DOHH2 (cell line): ENCODE results near the gene FAM149A.

Experiments used
- CTCF ChIP-seq: fragments of 200-600 bp; sonication (generic); IDR thresholded peaks from one replicate; pipeline ENCODE4 v1.5.1; 2014; ENCODE audit warnings: antibody characterized with exemption, mild to moderate bottlenecking, low read depth, low read length; ENCODE audit not compliant: poor library complexity, severe bottlenecking
- EZH2phosphoT487 ChIP-seq: fragments of 200-600 bp; sonication (generic); IDR thresholded peaks from 2 replicates; pipeline ENCODE4 v1.6.1; 2017; ENCODE audit warnings: borderline replicate concordance, mild to moderate bottlenecking, antibody characterized with exemption, low read length, moderate library complexity, mixed read lengths

DNA sequence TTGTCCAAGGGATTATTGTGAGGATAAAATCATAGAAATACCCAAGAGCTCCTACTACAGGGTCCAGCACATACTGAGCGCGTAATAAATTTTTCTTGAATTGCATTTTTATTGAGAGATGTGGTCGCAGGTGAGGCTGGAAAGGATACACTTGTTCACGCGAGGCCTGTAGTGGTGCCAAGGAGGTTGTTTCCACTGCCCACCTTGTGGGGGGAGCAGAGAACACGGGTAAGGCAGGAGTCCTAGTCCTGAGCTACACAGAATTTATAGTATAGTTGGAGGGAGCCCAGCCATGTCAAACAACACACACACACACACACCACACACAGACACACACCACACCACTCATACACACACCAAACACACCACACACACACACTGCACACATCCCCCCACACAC lies 55.1 kb downstream of the FAM149A start:
- no peak for TF ChIP-seq CTCF
- TF ChIP-seq EZH2phosphoT487 = no peak
